GM12878 (cell line): Measurements from ENCODE around the gene VWA5B2. TPM values are rescaled to one million over a fixed set of nuclear protein-coding genes. Genes with fewer than 3 reads are reported as not detected.

Source experiments
- ATF7 ChIP-seq: fragments of 450-650 bp; IDR thresholded peaks from 2 replicates; pipeline ENCODE4 v1.6.1; 2016; ENCODE audit warnings: low read depth, mild to moderate bottlenecking
- BRCA1 ChIP-seq: IDR thresholded peaks from 2 replicates; pipeline ENCODE4 v1.6.1; 2011; ENCODE audit warnings: low read depth, low read length, improper control_type of control experiment
- IKZF1 ChIP-seq: fragments of 450-650 bp; conservative IDR thresholded peaks from 2 replicates; pipeline ENCODE4 v1.6.1; 2017; ENCODE audit warnings: antibody characterized with exemption, mild to moderate bottlenecking
- KLF5 ChIP-seq: fragments of 450-650 bp; IDR thresholded peaks from 2 replicates; pipeline ENCODE4 v1.6.1; 2014; ENCODE audit warnings: mild to moderate bottlenecking; ENCODE audit not compliant: partially characterized antibody
- MYC ChIP-seq: IDR thresholded peaks from 2 replicates; pipeline ENCODE4 v1.6.1; 2011; ENCODE audit warnings: mild to moderate bottlenecking, low read length, moderate library complexity, inconsistent platforms; ENCODE audit not compliant: insufficient read depth, insufficient replicate concordance, insufficient read length, severe bottlenecking
- PAX8 ChIP-seq: fragments of 450-650 bp; IDR thresholded peaks from 2 replicates; pipeline ENCODE4 v1.6.1; 2017; ENCODE audit warnings: mild to moderate bottlenecking, moderate library complexity
- PML ChIP-seq: IDR thresholded peaks from 2 replicates; pipeline ENCODE4 v1.6.1; 2012; ENCODE audit warnings: low read length, inconsistent platforms
- RB1 ChIP-seq: fragments of 450-650 bp; formaldehyde crosslinking; IDR thresholded peaks from 2 replicates; pipeline ENCODE4 v1.6.1; 2017; ENCODE audit warnings: mild to moderate bottlenecking, borderline replicate concordance
- RELA ChIP-seq: fragments of 450-650 bp; IDR thresholded peaks from 2 replicates; pipeline ENCODE4 v1.8.0; 2014; ENCODE audit warnings: borderline replicate concordance; ENCODE audit not compliant: partially characterized antibody
- polyA plus RNA-seq, 11 experiments: library from polyadenylated mRNA; depleted of rRNA in 4 of 11; unstranded in 6 of 11; stranded (reverse) in 5 of 11; fragments of >200 nt; fragmentation: Nextera tagmentation in 4 of 11; fragmentation: Illumina TruSeq in 1 of 11; extraction: Ambion mirVana in 4 of 11; extraction: Trizol in 1 of 11; gene quantifications; 1 replicate in 1 of 11; 2 replicates in 10 of 11; pipeline versions ENCODE4 v1.2.1 to v1.2.3, GENCODE V29; 2011 to 2016; ENCODE audit warnings: inconsistent platforms in 2 of 11, missing spikeins in 2 of 11, low read depth in 1 of 11
- total RNA-seq, 4 experiments: library from RNA; depleted of rRNA in 3 of 4; stranded (reverse); fragments of >200 nt in 3 of 4; fragmentation: Illumina TruSeq in 1 of 4; extraction: Trizol in 1 of 4; gene quantifications; 2 replicates each; pipeline versions ENCODE4 v1.2.1 to v1.2.3, GENCODE V29; 2013 to 2021
- TF ChIP-seq, protein P1 (sequence below): fragments of 450-650 bp; IDR thresholded peaks from 2 replicates; pipeline ENCODE4 v1.6.1; 2017; ENCODE audit warnings: antibody characterized with exemption, mild to moderate bottlenecking, moderate library complexity
- TF ChIP-seq, protein P2 (sequence below): fragments of 450-650 bp; IDR thresholded peaks from 2 replicates; pipeline ENCODE4 v1.6.1; 2017; ENCODE audit warnings: low read depth, mild to moderate bottlenecking, moderate library complexity
- TF ChIP-seq, protein P3 (sequence below), 3 experiments: IDR thresholded peaks in 2 of 3; conservative IDR thresholded peaks in 1 of 3; 2 replicates each; pipeline ENCODE4 v1.5.1; 2011; ENCODE audit warnings: low read depth in 3 of 3, low read length in 3 of 3, mild to moderate bottlenecking in 3 of 3, control low read depth in 2 of 3, moderate library complexity in 2 of 3, inconsistent platforms in 1 of 3, mixed read lengths in 1 of 3; ENCODE audit not compliant: control insufficient read depth in 2 of 3, insufficient read depth in 1 of 3; ENCODE audit errors: extremely low read depth in 1 of 3
- TF ChIP-seq, protein P4 (sequence below): IDR thresholded peaks from 2 replicates; pipeline ENCODE4 v1.6.1; 2012; ENCODE audit warnings: mild to moderate bottlenecking, low read depth, low read length
- TF ChIP-seq, protein P5 (sequence below): IDR thresholded peaks from 2 replicates; pipeline ENCODE4 v1.6.1; 2011; ENCODE audit warnings: low read depth, mild to moderate bottlenecking, low read length, moderate library complexity, borderline replicate concordance; ENCODE audit errors: extremely low read depth
- TF ChIP-seq, protein P6 (sequence below): fragments of 450-650 bp; IDR thresholded peaks from 2 replicates; pipeline ENCODE4 v1.6.1; 2018; ENCODE audit warnings: borderline replicate concordance, mild to moderate bottlenecking; ENCODE audit not compliant: partially characterized antibody

Gene VWA5B2
- total and polyA plus RNA-seq, 10 of the 15 experiments (the other 5 are each of a cell fraction or from before 2014, with no cell fraction given) = 0.03 to 0.09 TPM; not detected in 8

DNA sequence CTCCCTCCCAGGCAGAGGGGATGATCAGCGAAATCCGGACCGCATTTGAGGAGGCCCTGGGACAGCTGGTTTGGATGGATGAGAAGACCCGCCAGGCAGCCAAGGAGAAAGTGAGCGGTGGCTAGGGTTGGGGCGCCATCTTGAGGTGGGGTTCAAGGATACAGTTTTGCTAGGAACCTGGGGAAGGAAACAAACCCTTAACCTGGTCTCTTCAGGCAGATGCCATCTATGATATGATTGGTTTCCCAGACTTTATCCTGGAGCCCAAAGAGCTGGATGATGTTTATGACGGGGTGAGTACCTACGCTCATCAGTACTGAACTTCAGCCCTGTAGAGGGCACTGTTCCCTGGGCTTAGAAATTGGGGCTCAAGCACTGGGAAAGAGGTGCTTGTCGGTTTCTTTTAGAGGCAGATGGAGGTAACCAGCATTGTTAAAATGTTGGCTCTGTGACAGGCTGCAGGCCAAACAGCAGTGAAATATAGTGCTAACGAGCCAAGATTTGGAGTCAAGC, 60.1 kb downstream of the VWA5B2 start (continued):
- TF ChIP-seq, protein P1, sequence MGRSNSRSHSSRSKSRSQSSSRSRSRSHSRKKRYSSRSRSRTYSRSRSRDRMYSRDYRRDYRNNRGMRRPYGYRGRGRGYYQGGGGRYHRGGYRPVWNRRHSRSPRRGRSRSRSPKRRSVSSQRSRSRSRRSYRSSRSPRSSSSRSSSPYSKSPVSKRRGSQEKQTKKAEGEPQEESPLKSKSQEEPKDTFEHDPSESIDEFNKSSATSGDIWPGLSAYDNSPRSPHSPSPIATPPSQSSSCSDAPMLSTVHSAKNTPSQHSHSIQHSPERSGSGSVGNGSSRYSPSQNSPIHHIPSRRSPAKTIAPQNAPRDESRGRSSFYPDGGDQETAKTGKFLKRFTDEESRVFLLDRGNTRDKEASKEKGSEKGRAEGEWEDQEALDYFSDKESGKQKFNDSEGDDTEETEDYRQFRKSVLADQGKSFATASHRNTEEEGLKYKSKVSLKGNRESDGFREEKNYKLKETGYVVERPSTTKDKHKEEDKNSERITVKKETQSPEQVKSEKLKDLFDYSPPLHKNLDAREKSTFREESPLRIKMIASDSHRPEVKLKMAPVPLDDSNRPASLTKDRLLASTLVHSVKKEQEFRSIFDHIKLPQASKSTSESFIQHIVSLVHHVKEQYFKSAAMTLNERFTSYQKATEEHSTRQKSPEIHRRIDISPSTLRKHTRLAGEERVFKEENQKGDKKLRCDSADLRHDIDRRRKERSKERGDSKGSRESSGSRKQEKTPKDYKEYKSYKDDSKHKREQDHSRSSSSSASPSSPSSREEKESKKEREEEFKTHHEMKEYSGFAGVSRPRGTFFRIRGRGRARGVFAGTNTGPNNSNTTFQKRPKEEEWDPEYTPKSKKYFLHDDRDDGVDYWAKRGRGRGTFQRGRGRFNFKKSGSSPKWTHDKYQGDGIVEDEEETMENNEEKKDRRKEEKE = no peak
- TF ChIP-seq, protein P2, sequence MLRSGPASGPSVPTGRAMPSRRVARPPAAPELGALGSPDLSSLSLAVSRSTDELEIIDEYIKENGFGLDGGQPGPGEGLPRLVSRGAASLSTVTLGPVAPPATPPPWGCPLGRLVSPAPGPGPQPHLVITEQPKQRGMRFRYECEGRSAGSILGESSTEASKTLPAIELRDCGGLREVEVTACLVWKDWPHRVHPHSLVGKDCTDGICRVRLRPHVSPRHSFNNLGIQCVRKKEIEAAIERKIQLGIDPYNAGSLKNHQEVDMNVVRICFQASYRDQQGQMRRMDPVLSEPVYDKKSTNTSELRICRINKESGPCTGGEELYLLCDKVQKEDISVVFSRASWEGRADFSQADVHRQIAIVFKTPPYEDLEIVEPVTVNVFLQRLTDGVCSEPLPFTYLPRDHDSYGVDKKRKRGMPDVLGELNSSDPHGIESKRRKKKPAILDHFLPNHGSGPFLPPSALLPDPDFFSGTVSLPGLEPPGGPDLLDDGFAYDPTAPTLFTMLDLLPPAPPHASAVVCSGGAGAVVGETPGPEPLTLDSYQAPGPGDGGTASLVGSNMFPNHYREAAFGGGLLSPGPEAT = no peak
- TF ChIP-seq, protein P3, sequence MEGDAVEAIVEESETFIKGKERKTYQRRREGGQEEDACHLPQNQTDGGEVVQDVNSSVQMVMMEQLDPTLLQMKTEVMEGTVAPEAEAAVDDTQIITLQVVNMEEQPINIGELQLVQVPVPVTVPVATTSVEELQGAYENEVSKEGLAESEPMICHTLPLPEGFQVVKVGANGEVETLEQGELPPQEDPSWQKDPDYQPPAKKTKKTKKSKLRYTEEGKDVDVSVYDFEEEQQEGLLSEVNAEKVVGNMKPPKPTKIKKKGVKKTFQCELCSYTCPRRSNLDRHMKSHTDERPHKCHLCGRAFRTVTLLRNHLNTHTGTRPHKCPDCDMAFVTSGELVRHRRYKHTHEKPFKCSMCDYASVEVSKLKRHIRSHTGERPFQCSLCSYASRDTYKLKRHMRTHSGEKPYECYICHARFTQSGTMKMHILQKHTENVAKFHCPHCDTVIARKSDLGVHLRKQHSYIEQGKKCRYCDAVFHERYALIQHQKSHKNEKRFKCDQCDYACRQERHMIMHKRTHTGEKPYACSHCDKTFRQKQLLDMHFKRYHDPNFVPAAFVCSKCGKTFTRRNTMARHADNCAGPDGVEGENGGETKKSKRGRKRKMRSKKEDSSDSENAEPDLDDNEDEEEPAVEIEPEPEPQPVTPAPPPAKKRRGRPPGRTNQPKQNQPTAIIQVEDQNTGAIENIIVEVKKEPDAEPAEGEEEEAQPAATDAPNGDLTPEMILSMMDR (IDR thresholded peaks at IDR 0.05 in 2 of 3, conservative IDR thresholded peaks at IDR 0.05 in 1 of 3; ENCODE audit: control insufficient read depth in 2 of 3, extremely low read depth in 1 of 3, insufficient read depth in 1 of 3, low read depth in 3 of 3, low read length in 3 of 3) = peak; percentile 63 to 68 (median 68)
- TF ChIP-seq ATF7 = no peak
- TF ChIP-seq, protein P4, sequence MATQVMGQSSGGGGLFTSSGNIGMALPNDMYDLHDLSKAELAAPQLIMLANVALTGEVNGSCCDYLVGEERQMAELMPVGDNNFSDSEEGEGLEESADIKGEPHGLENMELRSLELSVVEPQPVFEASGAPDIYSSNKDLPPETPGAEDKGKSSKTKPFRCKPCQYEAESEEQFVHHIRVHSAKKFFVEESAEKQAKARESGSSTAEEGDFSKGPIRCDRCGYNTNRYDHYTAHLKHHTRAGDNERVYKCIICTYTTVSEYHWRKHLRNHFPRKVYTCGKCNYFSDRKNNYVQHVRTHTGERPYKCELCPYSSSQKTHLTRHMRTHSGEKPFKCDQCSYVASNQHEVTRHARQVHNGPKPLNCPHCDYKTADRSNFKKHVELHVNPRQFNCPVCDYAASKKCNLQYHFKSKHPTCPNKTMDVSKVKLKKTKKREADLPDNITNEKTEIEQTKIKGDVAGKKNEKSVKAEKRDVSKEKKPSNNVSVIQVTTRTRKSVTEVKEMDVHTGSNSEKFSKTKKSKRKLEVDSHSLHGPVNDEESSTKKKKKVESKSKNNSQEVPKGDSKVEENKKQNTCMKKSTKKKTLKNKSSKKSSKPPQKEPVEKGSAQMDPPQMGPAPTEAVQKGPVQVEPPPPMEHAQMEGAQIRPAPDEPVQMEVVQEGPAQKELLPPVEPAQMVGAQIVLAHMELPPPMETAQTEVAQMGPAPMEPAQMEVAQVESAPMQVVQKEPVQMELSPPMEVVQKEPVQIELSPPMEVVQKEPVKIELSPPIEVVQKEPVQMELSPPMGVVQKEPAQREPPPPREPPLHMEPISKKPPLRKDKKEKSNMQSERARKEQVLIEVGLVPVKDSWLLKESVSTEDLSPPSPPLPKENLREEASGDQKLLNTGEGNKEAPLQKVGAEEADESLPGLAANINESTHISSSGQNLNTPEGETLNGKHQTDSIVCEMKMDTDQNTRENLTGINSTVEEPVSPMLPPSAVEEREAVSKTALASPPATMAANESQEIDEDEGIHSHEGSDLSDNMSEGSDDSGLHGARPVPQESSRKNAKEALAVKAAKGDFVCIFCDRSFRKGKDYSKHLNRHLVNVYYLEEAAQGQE = no peak
- no peak for TF ChIP-seq MYC
- no peak for TF ChIP-seq PML
- TF ChIP-seq RELA = peak; percentile 19
- no peak for TF ChIP-seq BRCA1
- no peak for TF ChIP-seq KLF5
- TF ChIP-seq PAX8 = no peak
- TF ChIP-seq, protein P5, sequence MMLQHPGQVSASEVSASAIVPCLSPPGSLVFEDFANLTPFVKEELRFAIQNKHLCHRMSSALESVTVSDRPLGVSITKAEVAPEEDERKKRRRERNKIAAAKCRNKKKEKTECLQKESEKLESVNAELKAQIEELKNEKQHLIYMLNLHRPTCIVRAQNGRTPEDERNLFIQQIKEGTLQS = no peak
- TF ChIP-seq, protein P6, sequence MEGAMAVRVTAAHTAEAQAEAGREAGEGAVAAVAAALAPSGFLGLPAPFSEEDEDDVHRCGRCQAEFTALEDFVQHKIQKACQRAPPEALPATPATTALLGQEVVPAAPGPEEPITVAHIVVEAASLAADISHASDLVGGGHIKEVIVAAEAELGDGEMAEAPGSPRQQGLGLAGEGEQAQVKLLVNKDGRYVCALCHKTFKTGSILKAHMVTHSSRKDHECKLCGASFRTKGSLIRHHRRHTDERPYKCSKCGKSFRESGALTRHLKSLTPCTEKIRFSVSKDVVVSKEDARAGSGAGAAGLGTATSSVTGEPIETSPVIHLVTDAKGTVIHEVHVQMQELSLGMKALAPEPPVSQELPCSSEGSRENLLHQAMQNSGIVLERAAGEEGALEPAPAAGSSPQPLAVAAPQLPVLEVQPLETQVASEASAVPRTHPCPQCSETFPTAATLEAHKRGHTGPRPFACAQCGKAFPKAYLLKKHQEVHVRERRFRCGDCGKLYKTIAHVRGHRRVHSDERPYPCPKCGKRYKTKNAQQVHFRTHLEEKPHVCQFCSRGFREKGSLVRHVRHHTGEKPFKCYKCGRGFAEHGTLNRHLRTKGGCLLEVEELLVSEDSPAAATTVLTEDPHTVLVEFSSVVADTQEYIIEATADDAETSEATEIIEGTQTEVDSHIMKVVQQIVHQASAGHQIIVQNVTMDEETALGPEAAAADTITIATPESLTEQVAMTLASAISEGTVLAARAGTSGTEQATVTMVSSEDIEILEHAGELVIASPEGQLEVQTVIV = no peak
- TF ChIP-seq RB1 = 0 out of 2 replicates have a peak, but pooled peaks have one; percentile 20
- no peak for TF ChIP-seq IKZF1
